ENCODE measurements around the gene PLXNA2. TPM values are rescaled to one million over a fixed set of nuclear protein-coding genes. Genes with fewer than 3 reads are reported as not detected.

PLXNA2 gene
- total and polyA plus RNA-seq, 2 of the 4 experiments (the other 2 are of a cell fraction): 0.72 to 1.1 TPM

- no peak overlapping the region for H3K9ac ChIP-seq (ENCODE audit: low read depth, low read length)
- no peaks in the 10 kb centered on the region for H3K36me3 ChIP-seq (ENCODE audit: control insufficient read depth, insufficient read depth, low read length)
- no peak overlapping the region for H3K4me2 ChIP-seq (ENCODE audit: low read depth, low read length)
- CTCF ChIA-PET: interaction anchor here (0.7 to 0.9 kb wide), 2 partner anchors 29 to 864 kb away, joined by 3 read pairs; no protein-coding TSS in a partner anchor
- H2BK120ac ChIP-seq (ENCODE audit: low read depth, low read length): no peak overlapping the region
- intact Hi-C loops (cut with micrococcal nuclease) (no loop called here), dilution Hi-C loops (cut with HindIII; ENCODE audit: low sequenced_read_pairs, unreplicated experiment) (no loop called here), in situ Hi-C loops (cut with MboI; ENCODE audit: low sequenced_read_pairs) (no loop called here)
- H2AK9ac ChIP-seq (replicated peaks; ENCODE audit: low read depth, low read length, poor library complexity): no peak overlapping the region
- H4K20me1 ChIP-seq (ENCODE audit: insufficient read depth, low read length): no peaks in the 10 kb centered on the region
- no peak overlapping the region for H2BK5ac ChIP-seq (ENCODE audit: low read depth, low read length, poor library complexity, severe bottlenecking)
- peaks cover 4% of the 10 kb centered on the region; the same call in 1 of the 2 replicates for H3K9me1 ChIP-seq (ENCODE audit: insufficient read depth, low read length)
- ATAC-seq (ENCODE audit: low read depth) (no peak), DNase-seq (no peak)
- H2AK5ac ChIP-seq (ENCODE audit: low read depth, low read length): no peak overlapping the region
- H3K18ac ChIP-seq (ENCODE audit: low read depth, low read length): no peak overlapping the region
- TF ChIP-seq MAFK (IDR thresholded peaks at IDR 0.05; ENCODE audit: low read depth, low read length): no peak
- TF ChIP-seq RAD21 (IDR thresholded peaks at IDR 0.05; ENCODE audit: low read length): no peak
- no peak for TF ChIP-seq NFE2L2 (IDR thresholded peaks at IDR 0.05; ENCODE audit: low read depth, low read length)
- TF ChIP-seq USF2 (IDR thresholded peaks at IDR 0.05; ENCODE audit: low read depth, low read length): no peak
- no peak for TF ChIP-seq SMC3 (IDR thresholded peaks at IDR 0.05; ENCODE audit: low read depth, low read length)
- TF ChIP-seq MXI1 (IDR thresholded peaks at IDR 0.05; ENCODE audit: borderline replicate concordance, low read depth, low read length): no peak
- TF ChIP-seq POLR2A (IDR thresholded peaks at IDR 0.05; ENCODE audit: low read depth, low read length): no peak
- no peak for TF ChIP-seq BHLHE40 (IDR thresholded peaks at IDR 0.05; ENCODE audit: low read depth, low read length)
- no peak for TF ChIP-seq CEBPB (IDR thresholded peaks at IDR 0.05; ENCODE audit: low read depth, low read length)
- TF ChIP-seq ELK1 (IDR thresholded peaks at IDR 0.05; ENCODE audit: borderline replicate concordance, low read depth, low read length): no peak
- TF ChIP-seq MAZ (IDR thresholded peaks at IDR 0.05; ENCODE audit: borderline replicate concordance, low read depth, low read length): no peak
- no peak for TF ChIP-seq RFX5 (IDR thresholded peaks at IDR 0.05; ENCODE audit: low read depth, low read length)
- TF ChIP-seq FOS (IDR thresholded peaks at IDR 0.05; ENCODE audit: low read depth, low read length): no peak
- TF ChIP-seq CHD1 (IDR thresholded peaks at IDR 0.05; ENCODE audit: low read depth, low read length): no peak
- no peak for TF ChIP-seq CTCF (conservative IDR thresholded peaks at IDR 0.05; ENCODE audit: low read depth, low read length)
- H4K91ac ChIP-seq (ENCODE audit: insufficient read depth, low read depth, low read length): no peak overlapping the region
- H3K56ac ChIP-seq (ENCODE audit: extremely low read depth, insufficient read depth, low read length): no peak overlapping the region
- H2BK20ac ChIP-seq (ENCODE audit: low read depth, low read length): no peak overlapping the region
- H3K9me3 ChIP-seq (ENCODE audit: control insufficient read depth, insufficient read depth, low read length): no peaks in the 10 kb centered on the region
- H3K4me3 ChIP-seq (ENCODE audit: insufficient read depth, low read depth, low read length): no peak overlapping the region
- POLR2A ChIA-PET (ENCODE audit: unreplicated experiment): no interaction called here
- H4K5ac ChIP-seq (ENCODE audit: low read depth, low read length): no peak overlapping the region
- no peak overlapping the region for H3K14ac ChIP-seq (replicated peaks; ENCODE audit: low read depth, low read length)
- 84% methylated on average over 6 of the region's 14 CpGs; no CpG with 5 or more reads in 1 of the 2 experiments for WGBS, 2 experiments (ENCODE audit: extremely low coverage in 2 of 2, insufficient read length in 1 of 2)
- H3K4ac ChIP-seq (ENCODE audit: low read depth, low read length): no peak overlapping the region
- no peaks in the 10 kb centered on the region for H3K27me3 ChIP-seq (ENCODE audit: control insufficient read depth, insufficient read depth, low read length)
- H2AFZ ChIP-seq (replicated peaks; ENCODE audit: low read length, poor library complexity): no peak overlapping the region
- H3K27ac ChIP-seq (ENCODE audit: insufficient read depth, low read length): no peak overlapping the region
- H3K79me1 ChIP-seq (ENCODE audit: low read depth in 1 of 2, low read length in 2 of 2): no peaks in the 10 kb centered on the region
- peaks cover 5% of the 10 kb centered on the region; the same call in 1 of the 2 replicates for H3K4me1 ChIP-seq (ENCODE audit: control insufficient read depth, insufficient read depth, low read length)
- no peak overlapping the region for H3K23ac ChIP-seq (ENCODE audit: low read depth, low read length)
- no peak overlapping the region for H2BK15ac ChIP-seq (ENCODE audit: low read depth, low read length)
- H4K8ac ChIP-seq (ENCODE audit: low read depth in 2 of 2, low read length in 2 of 2): no peak overlapping the region
- BruUV-seq (replicated peaks): no TSS peak
Observed at GRCh38 chr1:208026880-208027438, 217.2 kb downstream of the PLXNA2 start.
